ENCODE data around the gene UNC5A.

DNA sequence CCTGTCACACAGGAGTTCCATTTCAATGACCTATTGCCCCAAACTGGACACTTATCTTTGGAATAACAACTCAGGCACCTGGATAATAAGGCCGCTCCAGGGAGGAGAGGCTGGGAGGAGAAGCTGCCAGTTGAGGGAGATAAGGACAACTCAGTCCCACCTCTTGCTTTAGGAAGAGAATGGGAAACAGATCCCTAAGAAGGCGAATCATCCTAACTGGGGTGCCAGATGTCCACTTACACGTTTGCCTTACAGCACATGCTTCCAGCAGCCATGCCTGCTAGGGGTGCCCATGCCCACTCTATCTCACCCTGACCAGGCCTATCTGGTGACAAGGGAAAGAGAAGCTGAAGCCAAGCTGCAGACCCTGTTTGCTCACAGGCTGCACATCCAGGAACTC is 82.3 kb downstream of the UNC5A start:
- TF ChIP-seq MIER1 (IDR thresholded peaks at IDR 0.05; ENCODE audit: low read depth) (no peak), HDAC6 (IDR thresholded peaks at IDR 0.05; ENCODE audit: low read depth, low read length) (no peak), JUN (IDR thresholded peaks at IDR 0.05; ENCODE audit: borderline replicate concordance, low read depth, low read length) (no peak), JUN (CRISPR knock-in tag; IDR thresholded peaks at IDR 0.05; ENCODE audit: borderline replicate concordance) (no peak), CREBBP (IDR thresholded peaks at IDR 0.05; ENCODE audit: low read depth, low read length) (no peak), ZNF24 (IDR thresholded peaks at IDR 0.05) (no peak), ZKSCAN8 (CRISPR knock-in tag; IDR thresholded peaks at IDR 0.05) (no peak), SRF (CRISPR knock-in tag; IDR thresholded peaks at IDR 0.05) (no peak), NCOR1 (IDR thresholded peaks at IDR 0.05) (no peak), ZBTB8A (IDR thresholded peaks at IDR 0.05; ENCODE audit: partially characterized antibody) (no peak), YY1 (IDR thresholded peaks at IDR 0.05; ENCODE audit: borderline replicate concordance in 1 of 3, control insufficient read depth in 1 of 3, extremely low read depth in 1 of 3, insufficient read depth in 3 of 3, insufficient read length in 1 of 3, insufficient replicate concordance in 2 of 3, low read depth in 1 of 3, low read length in 2 of 3) (no peak)
- TF ChIP-seq, protein P1, sequence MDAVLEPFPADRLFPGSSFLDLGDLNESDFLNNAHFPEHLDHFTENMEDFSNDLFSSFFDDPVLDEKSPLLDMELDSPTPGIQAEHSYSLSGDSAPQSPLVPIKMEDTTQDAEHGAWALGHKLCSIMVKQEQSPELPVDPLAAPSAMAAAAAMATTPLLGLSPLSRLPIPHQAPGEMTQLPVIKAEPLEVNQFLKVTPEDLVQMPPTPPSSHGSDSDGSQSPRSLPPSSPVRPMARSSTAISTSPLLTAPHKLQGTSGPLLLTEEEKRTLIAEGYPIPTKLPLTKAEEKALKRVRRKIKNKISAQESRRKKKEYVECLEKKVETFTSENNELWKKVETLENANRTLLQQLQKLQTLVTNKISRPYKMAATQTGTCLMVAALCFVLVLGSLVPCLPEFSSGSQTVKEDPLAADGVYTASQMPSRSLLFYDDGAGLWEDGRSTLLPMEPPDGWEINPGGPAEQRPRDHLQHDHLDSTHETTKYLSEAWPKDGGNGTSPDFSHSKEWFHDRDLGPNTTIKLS (IDR thresholded peaks at IDR 0.05; ENCODE audit: borderline replicate concordance, low read depth): no peak
- TF ChIP-seq, protein P2, sequence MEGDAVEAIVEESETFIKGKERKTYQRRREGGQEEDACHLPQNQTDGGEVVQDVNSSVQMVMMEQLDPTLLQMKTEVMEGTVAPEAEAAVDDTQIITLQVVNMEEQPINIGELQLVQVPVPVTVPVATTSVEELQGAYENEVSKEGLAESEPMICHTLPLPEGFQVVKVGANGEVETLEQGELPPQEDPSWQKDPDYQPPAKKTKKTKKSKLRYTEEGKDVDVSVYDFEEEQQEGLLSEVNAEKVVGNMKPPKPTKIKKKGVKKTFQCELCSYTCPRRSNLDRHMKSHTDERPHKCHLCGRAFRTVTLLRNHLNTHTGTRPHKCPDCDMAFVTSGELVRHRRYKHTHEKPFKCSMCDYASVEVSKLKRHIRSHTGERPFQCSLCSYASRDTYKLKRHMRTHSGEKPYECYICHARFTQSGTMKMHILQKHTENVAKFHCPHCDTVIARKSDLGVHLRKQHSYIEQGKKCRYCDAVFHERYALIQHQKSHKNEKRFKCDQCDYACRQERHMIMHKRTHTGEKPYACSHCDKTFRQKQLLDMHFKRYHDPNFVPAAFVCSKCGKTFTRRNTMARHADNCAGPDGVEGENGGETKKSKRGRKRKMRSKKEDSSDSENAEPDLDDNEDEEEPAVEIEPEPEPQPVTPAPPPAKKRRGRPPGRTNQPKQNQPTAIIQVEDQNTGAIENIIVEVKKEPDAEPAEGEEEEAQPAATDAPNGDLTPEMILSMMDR (IDR thresholded peaks at IDR 0.05 in 2 of 3, conservative IDR thresholded peaks at IDR 0.05 in 1 of 3; ENCODE audit: insufficient read depth in 2 of 3, low read depth in 1 of 3, low read length in 3 of 3): no peak
- TF ChIP-seq, protein P3, sequence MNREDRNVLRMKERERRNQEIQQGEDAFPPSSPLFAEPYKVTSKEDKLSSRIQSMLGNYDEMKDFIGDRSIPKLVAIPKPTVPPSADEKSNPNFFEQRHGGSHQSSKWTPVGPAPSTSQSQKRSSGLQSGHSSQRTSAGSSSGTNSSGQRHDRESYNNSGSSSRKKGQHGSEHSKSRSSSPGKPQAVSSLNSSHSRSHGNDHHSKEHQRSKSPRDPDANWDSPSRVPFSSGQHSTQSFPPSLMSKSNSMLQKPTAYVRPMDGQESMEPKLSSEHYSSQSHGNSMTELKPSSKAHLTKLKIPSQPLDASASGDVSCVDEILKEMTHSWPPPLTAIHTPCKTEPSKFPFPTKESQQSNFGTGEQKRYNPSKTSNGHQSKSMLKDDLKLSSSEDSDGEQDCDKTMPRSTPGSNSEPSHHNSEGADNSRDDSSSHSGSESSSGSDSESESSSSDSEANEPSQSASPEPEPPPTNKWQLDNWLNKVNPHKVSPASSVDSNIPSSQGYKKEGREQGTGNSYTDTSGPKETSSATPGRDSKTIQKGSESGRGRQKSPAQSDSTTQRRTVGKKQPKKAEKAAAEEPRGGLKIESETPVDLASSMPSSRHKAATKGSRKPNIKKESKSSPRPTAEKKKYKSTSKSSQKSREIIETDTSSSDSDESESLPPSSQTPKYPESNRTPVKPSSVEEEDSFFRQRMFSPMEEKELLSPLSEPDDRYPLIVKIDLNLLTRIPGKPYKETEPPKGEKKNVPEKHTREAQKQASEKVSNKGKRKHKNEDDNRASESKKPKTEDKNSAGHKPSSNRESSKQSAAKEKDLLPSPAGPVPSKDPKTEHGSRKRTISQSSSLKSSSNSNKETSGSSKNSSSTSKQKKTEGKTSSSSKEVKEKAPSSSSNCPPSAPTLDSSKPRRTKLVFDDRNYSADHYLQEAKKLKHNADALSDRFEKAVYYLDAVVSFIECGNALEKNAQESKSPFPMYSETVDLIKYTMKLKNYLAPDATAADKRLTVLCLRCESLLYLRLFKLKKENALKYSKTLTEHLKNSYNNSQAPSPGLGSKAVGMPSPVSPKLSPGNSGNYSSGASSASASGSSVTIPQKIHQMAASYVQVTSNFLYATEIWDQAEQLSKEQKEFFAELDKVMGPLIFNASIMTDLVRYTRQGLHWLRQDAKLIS (CRISPR knock-in tag; IDR thresholded peaks at IDR 0.05): no peak
- TF ChIP-seq, protein P4, sequence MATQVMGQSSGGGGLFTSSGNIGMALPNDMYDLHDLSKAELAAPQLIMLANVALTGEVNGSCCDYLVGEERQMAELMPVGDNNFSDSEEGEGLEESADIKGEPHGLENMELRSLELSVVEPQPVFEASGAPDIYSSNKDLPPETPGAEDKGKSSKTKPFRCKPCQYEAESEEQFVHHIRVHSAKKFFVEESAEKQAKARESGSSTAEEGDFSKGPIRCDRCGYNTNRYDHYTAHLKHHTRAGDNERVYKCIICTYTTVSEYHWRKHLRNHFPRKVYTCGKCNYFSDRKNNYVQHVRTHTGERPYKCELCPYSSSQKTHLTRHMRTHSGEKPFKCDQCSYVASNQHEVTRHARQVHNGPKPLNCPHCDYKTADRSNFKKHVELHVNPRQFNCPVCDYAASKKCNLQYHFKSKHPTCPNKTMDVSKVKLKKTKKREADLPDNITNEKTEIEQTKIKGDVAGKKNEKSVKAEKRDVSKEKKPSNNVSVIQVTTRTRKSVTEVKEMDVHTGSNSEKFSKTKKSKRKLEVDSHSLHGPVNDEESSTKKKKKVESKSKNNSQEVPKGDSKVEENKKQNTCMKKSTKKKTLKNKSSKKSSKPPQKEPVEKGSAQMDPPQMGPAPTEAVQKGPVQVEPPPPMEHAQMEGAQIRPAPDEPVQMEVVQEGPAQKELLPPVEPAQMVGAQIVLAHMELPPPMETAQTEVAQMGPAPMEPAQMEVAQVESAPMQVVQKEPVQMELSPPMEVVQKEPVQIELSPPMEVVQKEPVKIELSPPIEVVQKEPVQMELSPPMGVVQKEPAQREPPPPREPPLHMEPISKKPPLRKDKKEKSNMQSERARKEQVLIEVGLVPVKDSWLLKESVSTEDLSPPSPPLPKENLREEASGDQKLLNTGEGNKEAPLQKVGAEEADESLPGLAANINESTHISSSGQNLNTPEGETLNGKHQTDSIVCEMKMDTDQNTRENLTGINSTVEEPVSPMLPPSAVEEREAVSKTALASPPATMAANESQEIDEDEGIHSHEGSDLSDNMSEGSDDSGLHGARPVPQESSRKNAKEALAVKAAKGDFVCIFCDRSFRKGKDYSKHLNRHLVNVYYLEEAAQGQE (IDR thresholded peaks at IDR 0.05; ENCODE audit: borderline replicate concordance): no peak
- TF ChIP-seq, protein P4 (CRISPR knock-in tag; IDR thresholded peaks at IDR 0.05; ENCODE audit: low read depth): no peak
